OCI-LY3 (cell line): ENCODE data around the gene CYP11A1.

Source experiments
- H2AFZ ChIP-seq: fragments of 200-600, 300-600 bp; shearing (Covaris generic); 2 replicates; pipeline ENCODE4 v1.6.0; 2014; ENCODE audit warnings: antibody characterized with exemption, low read depth, low read length
- H3K27ac ChIP-seq: fragments of 200-600, 300-600 bp; sonication (generic); 2 replicates; pipeline ENCODE4 v1.5.1; 2014; ENCODE audit warnings: mild to moderate bottlenecking, low read length, moderate library complexity, mixed read lengths
- H3K27me3 ChIP-seq: fragments of 200-600, 300-600 bp; sonication (generic); 2 replicates; pipeline ENCODE4 v1.6.1; 2014; ENCODE audit warnings: low read depth, low read length, mixed read lengths
- H3K36me3 ChIP-seq: fragments of 200-600, 300-600 bp; sonication (generic); replicated peaks from 2 replicates; pipeline ENCODE3; 2014; ENCODE audit warnings: low read depth, low read length, mixed read lengths
- H3K4me1 ChIP-seq: fragments of 300-600, 200-600 bp; sonication (generic); 2 replicates; pipeline ENCODE4 v1.6.1; 2014; ENCODE audit warnings: low read length, mixed read lengths
- H3K4me2 ChIP-seq: fragments of 200-600, 300-600 bp; sonication (generic); 2 replicates; pipeline ENCODE4 v1.6.1; 2014; ENCODE audit warnings: low read length, mixed read lengths
- H3K4me3 ChIP-seq: fragments of 300-600, 200-600 bp; sonication (generic); 2 replicates; pipeline ENCODE4 v1.5.1; 2014; ENCODE audit warnings: antibody characterized with exemption, mild to moderate bottlenecking, low read length, moderate library complexity
- H3K79me2 ChIP-seq: fragments of 300-600, 200-600 bp; shearing (Covaris generic); 2 replicates; pipeline ENCODE4 v1.6.1; 2014; ENCODE audit warnings: mild to moderate bottlenecking, low read length, mixed read lengths
- H3K9ac ChIP-seq: fragments of 300-600, 200-600 bp; shearing (Covaris generic); 2 replicates; pipeline ENCODE4 v1.6.0; 2014; ENCODE audit warnings: mild to moderate bottlenecking, low read length, moderate library complexity
- H3K9me3 ChIP-seq: fragments of 200-600, 300-600 bp; shearing (Covaris generic); 2 replicates; pipeline ENCODE4 v1.6.1; 2014; ENCODE audit warnings: low read length, mixed read lengths; ENCODE audit not compliant: insufficient read depth
- H4K20me1 ChIP-seq: fragments of 200-600, 300-600 bp; sonication (generic); 2 replicates; pipeline ENCODE4 v1.6.1; 2016; ENCODE audit warnings: low read length, mixed read lengths; ENCODE audit not compliant: insufficient read depth
- CTCF ChIP-seq: fragments of 200-600, 300-600 bp; sonication (generic); IDR thresholded peaks from 2 replicates; pipeline ENCODE4 v1.5.1; 2014; ENCODE audit warnings: antibody characterized with exemption, low read length, low read depth
- EZH2phosphoT487 ChIP-seq: fragments of 200-600 bp; shearing (Covaris generic); IDR thresholded peaks from 2 replicates; pipeline ENCODE4 v1.6.1; 2018; ENCODE audit warnings: antibody characterized with exemption, mixed run types, low read depth

The CYP11A1 gene

GRCh38 chr15:74319138-74319460, 48.3 kb downstream of the CYP11A1 start:
- no peak overlapping the region for H2AFZ ChIP-seq
- H4K20me1 ChIP-seq, result no peaks in the 10 kb centered on the region
- no peaks in the 10 kb centered on the region for H3K27me3 ChIP-seq
- H3K36me3 ChIP-seq, result no peaks in the 10 kb centered on the region
- H3K79me2 ChIP-seq, result no peaks in the 10 kb centered on the region
- H3K4me2 ChIP-seq, result no peak overlapping the region
- H3K27ac ChIP-seq, result no peak overlapping the region
- H3K9me3 ChIP-seq, result no peaks in the 10 kb centered on the region
- H3K9ac ChIP-seq, result no peak overlapping the region
- no peak overlapping the region for H3K4me3 ChIP-seq
- TF ChIP-seq CTCF (no peak), EZH2phosphoT487 (no peak)
- no peaks in the 10 kb centered on the region for H3K4me1 ChIP-seq

- no peaks in the 10 kb centered on the region for H3K4me1 ChIP-seq
- no peaks in the 10 kb centered on the region for H3K36me3 ChIP-seq
- no peak overlapping the region for H3K4me2 ChIP-seq
- no peaks in the 10 kb centered on the region for H4K20me1 ChIP-seq
- no peak overlapping the region for H3K27ac ChIP-seq
- no peaks in the 10 kb centered on the region for H3K9me3 ChIP-seq
- TF ChIP-seq CTCF, result no peak
- no peak for TF ChIP-seq EZH2phosphoT487
- H3K4me3 ChIP-seq, result no peak overlapping the region
- H3K79me2 ChIP-seq, result no peaks in the 10 kb centered on the region
- H3K27me3 ChIP-seq, result no peaks in the 10 kb centered on the region
- H3K9ac ChIP-seq, result no peak overlapping the region
- H2AFZ ChIP-seq, result no peak overlapping the region
Measured at GRCh38 chr15:74318376-74319137, 48.9 kb downstream of the CYP11A1 start.

GRCh38 chr15:74317820-74318375, 49.5 kb downstream of the CYP11A1 start:
- no peak overlapping the region for H3K4me2 ChIP-seq
- H3K27ac ChIP-seq, result no peak overlapping the region
- no peaks in the 10 kb centered on the region for H3K9me3 ChIP-seq
- H3K27me3 ChIP-seq, result no peaks in the 10 kb centered on the region
- H4K20me1 ChIP-seq, result no peaks in the 10 kb centered on the region
- H3K36me3 ChIP-seq, result no peaks in the 10 kb centered on the region
- no peaks in the 10 kb centered on the region for H3K79me2 ChIP-seq
- TF ChIP-seq CTCF (no peak), EZH2phosphoT487 (no peak)
- H3K4me1 ChIP-seq, result no peaks in the 10 kb centered on the region
- no peak overlapping the region for H3K4me3 ChIP-seq
- H3K9ac ChIP-seq, result no peak overlapping the region
- H2AFZ ChIP-seq, result no peak overlapping the region

- Histone ChIP-seq H3K36me3 (no peaks in the 10 kb centered on the region), H3K9me3 (no peaks in the 10 kb centered on the region), H3K4me2 (no peak overlapping the region), H3K9ac (no peak overlapping the region), H2AFZ (no peak overlapping the region), H3K27me3 (no peaks in the 10 kb centered on the region), H3K4me3 (no peak overlapping the region), H3K79me2 (no peaks in the 10 kb centered on the region), H4K20me1 (no peaks in the 10 kb centered on the region), H3K27ac (no peak overlapping the region), H3K4me1 (no peaks in the 10 kb centered on the region)
- TF ChIP-seq EZH2phosphoT487 (no peak), CTCF (no peak)
Measured at GRCh38 chr15:74316141-74316540, 51.3 kb downstream of the CYP11A1 start.
